Osteocyte (in vitro differentiated cells): ENCODE measurements around the gene CACHD1. TPM values are rescaled to one million over a fixed set of nuclear protein-coding genes. Genes with fewer than 3 reads are reported as not detected.

Experiments
- DNase-seq: peaks from one replicate; pipeline ENCODE4 v3.0.0; 2021; ENCODE audit warnings: mixed read lengths; ENCODE audit not compliant: unreplicated experiment; ENCODE audit errors: extremely low spot score
- H3K27ac Mint-ChIP-seq: one replicate; pipeline ENCODE4 v1.8.0; 2021; ENCODE audit warnings: mild to moderate bottlenecking, mixed read lengths; ENCODE audit not compliant: unreplicated experiment
- H3K27me3 Mint-ChIP-seq: one replicate; pipeline ENCODE4 v1.8.0; 2021; ENCODE audit warnings: mixed read lengths; ENCODE audit not compliant: unreplicated experiment
- H3K36me3 Mint-ChIP-seq: one replicate; pipeline ENCODE4 v1.8.0; 2021; ENCODE audit warnings: mixed read lengths; ENCODE audit not compliant: unreplicated experiment
- H3K4me1 Mint-ChIP-seq: one replicate; pipeline ENCODE4 v1.8.0; 2021; ENCODE audit warnings: mixed read lengths; ENCODE audit not compliant: unreplicated experiment
- H3K4me3 Mint-ChIP-seq: one replicate; pipeline ENCODE4 v1.8.0; 2021; ENCODE audit warnings: mild to moderate bottlenecking, moderate library complexity, mixed read lengths; ENCODE audit not compliant: unreplicated experiment
- H3K9me3 Mint-ChIP-seq: one replicate; pipeline ENCODE4 v1.8.0; 2021; ENCODE audit warnings: mixed read lengths; ENCODE audit not compliant: unreplicated experiment
- total RNA-seq: library from RNA; stranded (reverse); gene quantifications from 2 replicates; pipeline ENCODE4 v1.2.1, GENCODE V29; 2021
- TF ChIP-seq, protein P1 (sequence below): fragments of 200-600 bp; sonication (generic); IDR thresholded peaks from 2 replicates; pipeline ENCODE4 v1.5.0; 2021; ENCODE audit warnings: antibody characterized with exemption, mild to moderate bottlenecking, moderate library complexity

CACHD1 gene
- total RNA-seq, 1 donor from 2014 or later, result 5.5 TPM

- H3K9me3 Mint-ChIP-seq, result no peaks in the 10 kb centered on the region
- H3K36me3 Mint-ChIP-seq, result peaks cover 12% of the 10 kb centered on the region
- H3K27me3 Mint-ChIP-seq, result no peaks in the 10 kb centered on the region
- DNase-seq, result no peak
- TF ChIP-seq, protein P1, sequence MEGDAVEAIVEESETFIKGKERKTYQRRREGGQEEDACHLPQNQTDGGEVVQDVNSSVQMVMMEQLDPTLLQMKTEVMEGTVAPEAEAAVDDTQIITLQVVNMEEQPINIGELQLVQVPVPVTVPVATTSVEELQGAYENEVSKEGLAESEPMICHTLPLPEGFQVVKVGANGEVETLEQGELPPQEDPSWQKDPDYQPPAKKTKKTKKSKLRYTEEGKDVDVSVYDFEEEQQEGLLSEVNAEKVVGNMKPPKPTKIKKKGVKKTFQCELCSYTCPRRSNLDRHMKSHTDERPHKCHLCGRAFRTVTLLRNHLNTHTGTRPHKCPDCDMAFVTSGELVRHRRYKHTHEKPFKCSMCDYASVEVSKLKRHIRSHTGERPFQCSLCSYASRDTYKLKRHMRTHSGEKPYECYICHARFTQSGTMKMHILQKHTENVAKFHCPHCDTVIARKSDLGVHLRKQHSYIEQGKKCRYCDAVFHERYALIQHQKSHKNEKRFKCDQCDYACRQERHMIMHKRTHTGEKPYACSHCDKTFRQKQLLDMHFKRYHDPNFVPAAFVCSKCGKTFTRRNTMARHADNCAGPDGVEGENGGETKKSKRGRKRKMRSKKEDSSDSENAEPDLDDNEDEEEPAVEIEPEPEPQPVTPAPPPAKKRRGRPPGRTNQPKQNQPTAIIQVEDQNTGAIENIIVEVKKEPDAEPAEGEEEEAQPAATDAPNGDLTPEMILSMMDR, result no peak
- H3K4me1 Mint-ChIP-seq, result no peaks in the 10 kb centered on the region
- no peak overlapping the region for H3K4me3 Mint-ChIP-seq
- H3K27ac Mint-ChIP-seq, result no peak overlapping the region
These were observed 213.5 kb downstream of the CACHD1 start for GRCh38 chr1:64683419-64683818.

- Mint-ChIP-seq H3K27ac (no peak overlapping the region), H3K9me3 (no peaks in the 10 kb centered on the region), H3K36me3 (peaks cover 12% of the 10 kb centered on the region), H3K27me3 (no peaks in the 10 kb centered on the region), H3K4me3 (no peak overlapping the region), H3K4me1 (no peaks in the 10 kb centered on the region)
- TF ChIP-seq, protein P1, result no peak
- no peak for DNase-seq
These were observed 215.3 kb downstream of the CACHD1 start for GRCh38 chr1:64685217-64685616.

- DNase-seq, result no peak
- no peaks in the 10 kb centered on the region for H3K4me1 Mint-ChIP-seq
- no peak overlapping the region for H3K27ac Mint-ChIP-seq
- peaks cover 12% of the 10 kb centered on the region for H3K36me3 Mint-ChIP-seq
- H3K27me3 Mint-ChIP-seq, result no peaks in the 10 kb centered on the region
- no peak overlapping the region for H3K4me3 Mint-ChIP-seq
- TF ChIP-seq, protein P1, result no peak
- H3K9me3 Mint-ChIP-seq, result no peaks in the 10 kb centered on the region
These were observed 215.9 kb downstream of the CACHD1 start for GRCh38 chr1:64685765-64686341.

DNA sequence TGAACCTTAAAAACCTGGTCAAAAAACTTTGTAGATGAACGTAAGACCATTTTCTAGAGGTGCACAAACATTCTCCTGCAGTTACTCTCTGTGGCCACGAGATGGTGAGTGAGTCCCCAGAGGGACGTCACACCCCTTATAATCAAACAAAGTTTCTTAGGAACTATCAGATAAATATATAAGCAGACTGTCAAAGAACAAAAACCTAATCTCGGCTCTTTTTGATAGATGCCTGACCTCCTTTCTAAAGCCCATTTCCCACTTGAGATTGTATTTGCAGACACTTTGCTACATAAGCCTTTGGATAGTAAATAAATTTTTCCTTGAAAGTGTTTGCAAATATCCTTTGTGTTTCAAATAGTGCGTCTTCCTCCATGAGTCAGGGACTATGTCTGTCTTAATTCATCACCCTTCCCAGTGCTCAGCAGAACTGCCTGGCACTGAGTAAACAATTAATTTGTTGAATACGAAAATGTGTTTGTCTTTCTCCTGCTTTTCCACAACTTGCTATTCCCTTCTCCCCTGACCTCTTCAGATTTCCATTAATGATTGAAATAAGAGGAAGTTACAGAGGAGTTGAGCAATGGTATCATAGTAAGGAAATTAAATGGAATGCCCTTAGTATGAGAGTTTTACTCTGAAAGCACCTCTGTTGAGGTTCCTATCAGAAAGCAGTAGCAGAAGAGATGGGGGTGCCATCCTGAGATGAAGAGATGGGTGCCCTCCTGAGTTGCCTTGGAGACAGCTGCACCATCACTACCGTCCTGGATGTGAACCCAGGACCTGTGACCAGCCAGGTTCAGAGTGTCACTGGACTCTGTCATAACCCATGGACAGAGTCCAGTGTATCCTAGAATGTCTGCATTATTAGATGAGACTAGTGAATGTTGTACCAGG lies 217.1 kb downstream of the CACHD1 start:
- no peaks in the 10 kb centered on the region for H3K9me3 Mint-ChIP-seq
- H3K27me3 Mint-ChIP-seq, result no peaks in the 10 kb centered on the region
- H3K4me1 Mint-ChIP-seq, result peaks cover 10% of the 10 kb centered on the region
- TF ChIP-seq, protein P1, result peak; percentile 85
- no peak for DNase-seq
- no peak overlapping the region for H3K27ac Mint-ChIP-seq
- peaks cover 7% of the 10 kb centered on the region for H3K36me3 Mint-ChIP-seq
- H3K4me3 Mint-ChIP-seq, result no peak overlapping the region

- no peak for DNase-seq
- Mint-ChIP-seq H3K27me3 (no peaks in the 10 kb centered on the region), H3K4me1 (peaks cover 11% of the 10 kb centered on the region), H3K36me3 (peaks cover 3% of the 10 kb centered on the region), H3K4me3 (no peak overlapping the region), H3K27ac (no peak overlapping the region), H3K9me3 (no peaks in the 10 kb centered on the region)
- TF ChIP-seq, protein P1, result no peak
These were observed 217.9 kb downstream of the CACHD1 start for GRCh38 chr1:64687725-64688327.
